Thyroid gland (tissue), 4 donors: ENCODE measurements around the gene VPS13C.

ENCODE experiments used
- CTCF ChIP-seq, 6 experiments: fragments of 200-600 bp in 3 of 6; fragments of 450-650 bp in 3 of 6; sonication (generic) in 3 of 6; IDR thresholded peaks; one replicate each; pipeline ENCODE4 v1.5.1; 2016 to 2019; ENCODE audit warnings: antibody characterized with exemption in 6 of 6, mild to moderate bottlenecking in 2 of 6, inconsistent platforms in 1 of 6, moderate library complexity in 1 of 6
- POLR2A ChIP-seq, 2 donors: fragments of 450-650 bp; IDR thresholded peaks; one replicate each; pipeline ENCODE4 v1.6.1; 2017; ENCODE audit warnings: antibody characterized with exemption in 2 of 2, mild to moderate bottlenecking in 2 of 2, moderate library complexity in 1 of 2

GRCh38 chr15:62046078-62046743 is 14.0 kb downstream of the VPS13C start:
- TF ChIP-seq CTCF (IDR thresholded peaks at IDR 0.05), result no peak
- no peak for TF ChIP-seq POLR2A (IDR thresholded peaks at IDR 0.05)
